HG03135 (cell line): ENCODE data around the gene AIF1.

Experiments used
- ATAC-seq: cut with Tn5 transposase; IDR thresholded peaks from one replicate; pipeline ENCODE4 v1.9.1; 2021; ENCODE audit warnings: mild to moderate bottlenecking, moderate library complexity; ENCODE audit not compliant: unreplicated experiment

The AIF1 gene

DNA sequence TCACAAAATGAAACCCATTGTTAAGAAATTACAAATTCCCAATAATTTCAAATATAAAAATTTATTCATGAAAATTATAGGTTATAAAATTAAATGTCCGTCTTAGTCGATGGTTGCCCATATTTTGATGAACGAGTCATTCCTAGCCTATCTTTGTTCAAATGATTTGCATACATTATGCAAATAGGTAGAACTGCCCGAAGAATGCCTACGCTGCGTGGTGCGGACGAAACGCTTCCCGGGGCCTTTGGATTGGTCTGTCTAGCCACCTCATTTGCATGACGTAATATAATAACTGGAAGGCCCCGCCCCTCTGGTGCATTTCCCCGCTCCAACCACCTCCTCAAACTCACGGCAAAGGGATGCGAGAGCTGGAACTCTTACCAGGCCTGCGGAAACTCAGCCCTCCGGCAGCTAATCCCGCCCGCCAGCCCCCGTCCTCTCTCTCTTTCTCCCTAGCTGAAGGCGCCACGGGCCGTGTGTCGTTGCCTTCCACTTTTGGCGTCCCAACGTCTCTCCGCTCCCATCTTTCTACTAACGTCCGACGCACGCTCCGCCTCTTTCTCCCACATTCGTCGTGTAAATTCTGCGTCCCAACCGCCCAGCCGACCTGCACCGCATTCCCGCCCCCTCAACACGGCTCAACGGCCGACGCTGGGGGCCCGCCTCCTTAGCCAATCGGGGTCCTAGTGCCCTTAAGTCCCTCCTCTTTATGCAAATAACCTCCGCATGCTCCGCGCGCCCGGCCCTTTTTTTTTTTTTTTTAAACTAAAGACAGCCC lies 5.0 kb downstream of the AIF1 start:
- ATAC-seq = peak; percentile 76

- ATAC-seq = peak; percentile 24
Observed at GRCh38 chr6:31620586-31621319, 5.7 kb downstream of the AIF1 start, which contains the start of gene PRRC2A. Gene PRRC2A, plus strand, starts transcription at chr6:31620715. Its CDS starts 2,075 bp downstream, at chr6:31622790.

DNA sequence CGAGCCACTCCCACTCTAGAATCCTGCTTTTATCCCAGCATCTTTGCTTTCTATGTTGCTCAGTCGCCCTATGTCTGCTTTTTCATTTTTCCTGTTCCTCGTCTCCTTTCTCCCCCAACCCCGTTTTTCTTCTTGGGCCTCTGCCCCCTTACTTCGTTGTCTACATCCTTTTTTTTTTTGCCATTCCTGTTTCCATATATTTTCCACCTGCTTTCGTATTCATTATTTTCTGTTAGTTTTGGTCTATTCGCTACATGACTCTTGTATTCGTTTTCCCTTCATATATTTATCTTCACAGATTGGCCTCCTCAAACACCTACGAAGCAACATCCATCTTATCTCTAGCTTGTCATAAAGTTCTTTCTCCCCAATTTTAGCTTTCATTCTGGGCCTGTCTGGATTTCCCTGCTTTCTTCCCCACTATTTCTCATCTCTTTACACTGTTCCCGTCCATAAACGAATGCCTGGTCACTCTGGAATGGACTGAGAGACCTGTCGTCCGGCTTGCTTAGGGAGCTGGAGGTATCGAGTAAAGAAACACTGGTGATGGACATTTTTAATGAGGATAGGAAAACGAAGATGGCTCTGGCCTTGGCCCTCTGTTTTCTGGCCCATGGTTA lies 6.4 kb downstream of the AIF1 start:
- no peak for ATAC-seq

GRCh38 chr6:31621991-31622390 lies 7.0 kb downstream of the AIF1 start:
- ATAC-seq = no peak

DNA sequence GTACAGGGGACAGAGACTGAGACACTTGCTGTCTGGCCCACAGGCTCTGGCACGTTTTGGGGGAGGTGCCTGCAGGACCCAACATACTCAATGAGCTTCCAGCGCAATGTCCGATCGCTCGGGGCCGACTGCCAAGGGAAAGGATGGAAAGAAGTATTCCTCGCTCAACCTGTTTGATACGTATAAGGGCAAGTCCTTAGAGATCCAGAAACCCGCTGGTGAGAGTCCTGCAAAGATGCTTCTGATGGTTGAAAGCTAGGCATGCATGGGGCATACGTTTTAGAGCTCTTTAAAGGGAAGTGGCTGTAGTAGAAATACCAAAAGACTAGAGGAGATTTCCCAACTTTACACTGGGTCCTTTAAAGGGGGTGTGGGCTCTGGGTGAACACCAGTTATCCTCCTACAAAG lies 7.7 kb downstream of the AIF1 start:
- ATAC-seq = no peak

GRCh38 chr6:31624070-31624469 lies 9.0 kb downstream of the AIF1 start:
- no peak for ATAC-seq

DNA sequence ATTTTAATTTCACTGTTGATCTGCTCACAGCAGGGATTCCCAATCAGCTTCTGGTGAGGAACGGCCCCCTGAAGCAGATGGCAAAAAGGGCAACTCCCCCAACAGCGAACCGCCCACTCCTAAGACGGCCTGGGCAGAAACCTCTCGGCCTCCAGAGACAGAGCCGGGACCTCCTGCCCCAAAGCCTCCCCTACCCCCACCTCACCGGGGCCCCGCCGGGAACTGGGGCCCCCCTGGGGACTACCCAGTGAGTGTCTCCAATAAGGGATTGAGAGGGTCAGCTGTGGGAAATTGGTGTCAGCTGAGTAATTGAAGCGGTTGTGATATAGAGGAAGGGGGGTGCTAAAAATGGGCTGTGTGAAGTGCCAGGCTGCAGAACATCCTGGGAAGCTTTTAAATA lies 11.9 kb downstream of the AIF1 start:
- no peak for ATAC-seq

DNA sequence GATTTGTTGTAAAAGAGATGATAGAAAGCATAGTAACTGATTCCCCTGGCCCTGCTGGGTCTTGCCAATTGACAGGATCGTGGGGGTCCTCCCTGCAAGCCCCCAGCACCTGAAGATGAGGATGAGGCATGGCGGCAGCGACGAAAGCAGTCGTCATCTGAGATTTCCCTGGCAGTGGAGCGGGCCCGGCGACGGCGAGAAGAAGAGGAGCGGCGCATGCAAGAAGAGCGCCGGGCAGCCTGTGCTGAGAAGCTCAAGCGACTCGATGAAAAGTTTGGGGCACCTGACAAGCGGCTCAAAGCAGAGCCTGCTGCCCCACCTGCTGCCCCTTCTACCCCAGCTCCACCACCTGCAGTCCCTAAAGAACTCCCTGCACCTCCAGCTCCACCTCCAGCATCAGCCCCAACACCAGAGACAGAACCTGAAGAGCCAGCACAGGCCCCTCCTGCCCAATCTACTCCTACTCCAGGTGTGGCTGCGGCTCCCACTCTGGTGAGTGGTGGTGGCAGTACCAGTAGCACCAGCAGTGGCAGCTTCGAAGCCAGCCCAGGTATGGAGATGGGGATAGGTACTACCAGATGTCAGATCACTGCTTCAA lies 12.8 kb downstream of the AIF1 start:
- no peak for ATAC-seq

DNA sequence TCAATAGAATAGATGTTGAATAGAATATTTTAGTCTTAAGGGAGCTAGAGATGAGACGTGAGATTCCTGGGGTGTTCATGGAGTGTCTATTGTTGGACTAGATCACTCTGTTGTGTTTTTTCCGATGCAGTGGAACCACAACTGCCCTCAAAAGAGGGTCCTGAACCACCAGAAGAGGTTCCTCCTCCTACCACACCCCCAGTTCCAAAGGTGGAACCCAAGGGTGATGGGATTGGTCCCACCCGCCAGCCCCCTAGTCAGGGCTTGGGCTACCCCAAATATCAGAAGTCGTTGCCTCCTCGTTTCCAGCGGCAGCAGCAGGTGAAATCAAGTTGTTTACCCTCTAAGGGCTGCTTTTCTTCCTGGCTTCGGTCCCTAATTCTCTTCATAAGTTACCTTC lies 14.0 kb downstream of the AIF1 start:
- ATAC-seq = no peak

GRCh38 chr6:31630177-31630934 lies 15.3 kb downstream of the AIF1 start:
- ATAC-seq = no peak

DNA sequence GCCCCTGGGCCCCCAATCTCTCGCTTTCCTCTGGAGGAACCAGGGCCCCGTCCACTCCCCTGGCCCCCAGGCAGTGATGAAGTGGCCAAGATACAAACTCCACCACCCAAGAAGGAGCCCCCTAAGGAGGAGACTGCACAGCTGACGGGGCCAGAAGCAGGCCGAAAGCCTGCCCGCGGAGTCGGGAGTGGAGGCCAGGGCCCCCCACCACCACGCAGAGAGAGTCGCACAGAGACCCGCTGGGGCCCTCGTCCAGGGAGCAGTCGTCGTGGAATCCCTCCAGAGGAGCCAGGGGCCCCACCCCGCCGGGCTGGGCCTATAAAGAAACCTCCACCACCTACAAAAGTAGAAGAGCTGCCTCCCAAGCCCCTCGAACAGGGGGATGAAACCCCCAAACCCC lies 16.2 kb downstream of the AIF1 start:
- ATAC-seq = no peak

- ATAC-seq = no peak
Observed at GRCh38 chr6:31631681-31632278, 16.7 kb downstream of the AIF1 start.

DNA sequence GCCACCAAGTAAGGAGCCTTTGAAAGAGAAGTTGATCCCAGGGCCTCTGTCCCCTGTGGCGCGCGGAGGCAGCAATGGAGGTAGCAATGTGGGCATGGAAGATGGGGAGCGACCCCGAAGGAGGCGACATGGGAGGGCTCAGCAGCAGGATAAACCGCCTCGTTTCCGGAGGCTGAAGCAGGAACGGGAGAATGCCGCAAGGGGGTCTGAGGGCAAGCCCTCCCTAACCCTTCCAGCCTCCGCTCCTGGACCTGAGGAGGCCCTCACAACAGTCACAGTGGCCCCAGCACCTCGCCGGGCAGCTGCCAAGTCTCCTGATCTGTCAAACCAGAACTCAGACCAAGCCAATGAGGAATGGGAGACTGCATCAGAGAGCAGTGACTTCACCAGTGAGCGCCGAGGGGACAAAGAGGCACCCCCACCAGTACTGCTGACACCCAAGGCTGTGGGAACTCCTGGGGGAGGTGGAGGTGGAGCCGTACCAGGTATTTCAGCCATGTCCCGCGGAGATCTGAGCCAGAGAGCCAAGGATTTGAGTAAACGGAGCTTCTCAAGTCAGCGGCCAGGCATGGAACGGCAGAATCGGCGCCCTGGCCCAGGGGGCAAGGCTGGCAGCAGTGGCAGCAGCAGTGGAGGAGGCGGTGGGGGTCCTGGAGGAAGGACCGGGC lies 17.4 kb downstream of the AIF1 start:
- no peak for ATAC-seq

- ATAC-seq = no peak
Observed at GRCh38 chr6:31633447-31633846, 18.4 kb downstream of the AIF1 start.

GRCh38 chr6:31634131-31634530 lies 19.1 kb downstream of the AIF1 start:
- ATAC-seq = no peak

DNA sequence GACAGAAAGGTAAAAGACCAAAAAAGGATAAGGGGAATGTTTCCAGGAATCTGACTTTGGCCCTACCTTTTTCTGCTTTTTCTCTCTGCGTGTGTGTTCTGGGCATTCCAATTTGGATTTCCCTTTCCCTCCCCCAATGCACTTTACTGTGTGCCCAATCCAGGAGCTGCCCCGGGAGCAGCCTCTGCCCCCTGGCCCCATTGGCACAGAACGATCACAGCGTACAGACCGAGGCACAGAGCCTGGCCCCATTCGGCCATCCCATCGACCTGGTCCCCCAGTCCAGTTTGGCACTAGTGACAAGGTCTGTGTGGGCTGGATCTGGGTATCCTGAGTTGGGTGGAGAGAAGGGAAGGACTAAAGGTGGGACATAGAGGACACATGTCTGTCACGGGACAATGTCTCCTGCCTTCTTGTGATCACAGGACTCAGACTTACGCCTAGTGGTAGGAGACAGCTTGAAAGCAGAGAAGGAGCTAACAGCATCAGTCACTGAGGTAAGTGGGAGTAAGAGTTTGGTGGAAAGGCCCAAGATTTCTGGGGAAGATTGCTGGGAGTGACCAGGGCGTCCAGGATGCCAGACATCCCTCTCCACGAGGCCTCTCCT lies 20.0 kb downstream of the AIF1 start:
- ATAC-seq = no peak

- ATAC-seq = no peak
Observed at GRCh38 chr6:31636698-31637596, 21.9 kb downstream of the AIF1 start.

DNA sequence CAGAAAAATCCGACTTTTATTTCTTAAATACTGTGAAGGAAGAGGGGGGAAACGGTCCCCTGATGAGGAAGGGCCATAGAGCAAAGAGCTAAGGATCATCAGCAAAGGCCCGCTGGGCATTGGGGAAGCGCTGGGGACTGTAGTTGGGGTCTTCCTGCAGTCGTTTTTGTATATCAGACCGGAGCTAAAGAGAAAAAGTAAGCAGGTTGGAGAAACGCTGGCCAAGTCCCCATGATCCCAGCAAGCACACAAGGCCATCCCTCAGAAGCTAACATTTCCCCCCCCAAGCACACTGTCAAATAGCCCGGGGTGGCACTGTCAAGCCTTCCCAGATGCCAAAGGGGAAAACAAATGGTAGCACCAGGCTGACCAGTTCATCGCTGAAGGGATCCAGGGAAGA lies 24.0 kb downstream of the AIF1 start:
- no peak for ATAC-seq
